CD4-positive, CD25-positive, alpha-beta regulatory T cell (primary cell): ENCODE data around the gene CHFR. TPM values are rescaled to one million over a fixed set of nuclear protein-coding genes. Genes with fewer than 3 reads are reported as not detected.

Source experiments
- ATAC-seq, 2 donors: fragments of 150-1000 bp; cut with Tn5 transposase; one replicate each; pipeline ENCODE4 v1.10.0; 2021; ENCODE audit warnings: low read depth in 2 of 2, moderate number of reproducible peaks in 2 of 2, moderate library complexity in 1 of 2
- DNase-seq, 3 donors: peaks; one replicate each; pipeline versions ENCODE4 v3.0.0 to v3.0.0-alpha.2; 2012 to 2022; ENCODE audit warnings: mixed read lengths in 1 of 3
- H3K27ac ChIP-seq: one replicate; pipeline ENCODE4 v1.7.0; 2013; ENCODE audit warnings: mild to moderate bottlenecking, low read length; ENCODE audit not compliant: insufficient read depth, poor library complexity, severe bottlenecking
- H3K27me3 ChIP-seq: one replicate; pipeline ENCODE4 v1.7.0; 2013; ENCODE audit warnings: low read length; ENCODE audit not compliant: control insufficient read depth, insufficient read depth
- H3K36me3 ChIP-seq: one replicate; pipeline ENCODE4 v1.7.0; 2013; ENCODE audit warnings: mild to moderate bottlenecking, low read length, moderate library complexity; ENCODE audit not compliant: control insufficient read depth, insufficient read depth
- H3K4me1 ChIP-seq: 2 replicates; pipeline ENCODE4 v1.7.0; 2013; ENCODE audit warnings: mild to moderate bottlenecking, low read length; ENCODE audit not compliant: insufficient read depth, control insufficient read depth, poor library complexity, severe bottlenecking
- H3K4me3 ChIP-seq: one replicate; pipeline ENCODE4 v1.7.0; 2013; ENCODE audit warnings: low read depth, mild to moderate bottlenecking, low read length, moderate library complexity
- H3K9me3 ChIP-seq, 2 experiments: 1 replicate in 1 of 2; 2 replicates in 1 of 2; pipeline ENCODE4 v1.7.0; 2013; ENCODE audit warnings: low read length in 2 of 2, mild to moderate bottlenecking in 1 of 2, moderate library complexity in 1 of 2; ENCODE audit not compliant: control insufficient read depth in 2 of 2
- H3K27ac Mint-ChIP-seq, 3 donors: one replicate each; pipeline ENCODE4 v1.8.0; 2020 to 2022; ENCODE audit warnings: mild to moderate bottlenecking in 3 of 3, mixed read lengths in 3 of 3, moderate library complexity in 2 of 3
- H3K27me3 Mint-ChIP-seq: one replicate; pipeline ENCODE4 v1.8.0; 2022; ENCODE audit warnings: mild to moderate bottlenecking, mixed read lengths
- H3K36me3 Mint-ChIP-seq: one replicate; pipeline ENCODE4 v1.8.0; 2020; ENCODE audit warnings: mixed read lengths
- H3K4me1 Mint-ChIP-seq, 4 donors: one replicate each; pipeline ENCODE4 v1.8.0; 2020 to 2022; ENCODE audit warnings: mixed read lengths in 4 of 4, mild to moderate bottlenecking in 1 of 4
- H3K4me3 Mint-ChIP-seq, 4 donors: one replicate each; pipeline ENCODE4 v1.8.0; 2020 to 2022; ENCODE audit warnings: mild to moderate bottlenecking in 4 of 4, mixed read lengths in 4 of 4, moderate library complexity in 3 of 4
- H3K9me3 Mint-ChIP-seq, 7 donors: one replicate each; pipeline ENCODE4 v1.8.0; 2020 to 2022; ENCODE audit warnings: mixed read lengths in 7 of 7, mild to moderate bottlenecking in 3 of 7, moderate library complexity in 2 of 7
- polyA plus RNA-seq, 4 donors: library from polyadenylated mRNA; unstranded; fragments of 300-500 nt; fragmentation: Illumina TruSeq; gene quantifications; one replicate each; pipeline ENCODE4 v1.2.3, GENCODE V29; 2021
- total RNA-seq: library from RNA; stranded (reverse); gene quantifications from one replicate; pipeline ENCODE4 v1.2.3, GENCODE V29; 2022

CHFR gene
- total and polyA plus RNA-seq, 5 donors from 2014 or later = 24.3 to 118 (median 42.2) TPM

DNA sequence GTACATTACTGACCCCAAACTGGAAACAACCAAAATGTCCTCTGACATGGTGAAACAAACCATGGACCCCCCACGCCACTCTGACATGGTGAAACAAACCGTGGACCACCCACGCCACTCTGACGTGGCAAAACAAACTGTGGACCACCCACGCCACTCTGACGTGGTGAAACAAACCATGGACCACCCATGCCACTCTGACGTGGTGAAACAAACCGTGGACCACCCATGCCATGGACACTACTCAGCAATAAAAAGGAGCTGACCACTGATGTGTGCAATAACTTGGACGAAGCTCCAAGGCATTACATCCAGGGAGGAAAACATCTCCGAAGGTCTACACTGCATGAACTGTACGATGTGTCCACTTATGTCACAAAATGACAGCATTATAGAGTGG lies 55.6 kb downstream of the CHFR start:
- H3K9me3 ChIP-seq = no peaks in the 10 kb centered on the region
- Mint-ChIP-seq H3K36me3 (peaks cover 12% of the 10 kb centered on the region), H3K27ac (no peak overlapping the region), H3K27me3 (peaks cover 15% of the 10 kb centered on the region), H3K4me1 (peaks cover 9 to 54% (median 34%) of the 10 kb centered on the region in 4 donors), H3K4me3 (peak overlapping the region in 1 of 4 donors; percentile 58), H3K9me3 (peaks cover 0 to 1% (median 0%) of the 10 kb centered on the region in 7 donors)
- peaks cover 32% of the 10 kb centered on the region for H3K4me1 ChIP-seq
- DNase-seq (no peak), ATAC-seq (no peak)
- no peaks in the 10 kb centered on the region for H3K27me3 ChIP-seq
- peaks cover 1% of the 10 kb centered on the region for H3K36me3 ChIP-seq
- H3K27ac ChIP-seq = no peak overlapping the region
- no peak overlapping the region for H3K4me3 ChIP-seq

DNA sequence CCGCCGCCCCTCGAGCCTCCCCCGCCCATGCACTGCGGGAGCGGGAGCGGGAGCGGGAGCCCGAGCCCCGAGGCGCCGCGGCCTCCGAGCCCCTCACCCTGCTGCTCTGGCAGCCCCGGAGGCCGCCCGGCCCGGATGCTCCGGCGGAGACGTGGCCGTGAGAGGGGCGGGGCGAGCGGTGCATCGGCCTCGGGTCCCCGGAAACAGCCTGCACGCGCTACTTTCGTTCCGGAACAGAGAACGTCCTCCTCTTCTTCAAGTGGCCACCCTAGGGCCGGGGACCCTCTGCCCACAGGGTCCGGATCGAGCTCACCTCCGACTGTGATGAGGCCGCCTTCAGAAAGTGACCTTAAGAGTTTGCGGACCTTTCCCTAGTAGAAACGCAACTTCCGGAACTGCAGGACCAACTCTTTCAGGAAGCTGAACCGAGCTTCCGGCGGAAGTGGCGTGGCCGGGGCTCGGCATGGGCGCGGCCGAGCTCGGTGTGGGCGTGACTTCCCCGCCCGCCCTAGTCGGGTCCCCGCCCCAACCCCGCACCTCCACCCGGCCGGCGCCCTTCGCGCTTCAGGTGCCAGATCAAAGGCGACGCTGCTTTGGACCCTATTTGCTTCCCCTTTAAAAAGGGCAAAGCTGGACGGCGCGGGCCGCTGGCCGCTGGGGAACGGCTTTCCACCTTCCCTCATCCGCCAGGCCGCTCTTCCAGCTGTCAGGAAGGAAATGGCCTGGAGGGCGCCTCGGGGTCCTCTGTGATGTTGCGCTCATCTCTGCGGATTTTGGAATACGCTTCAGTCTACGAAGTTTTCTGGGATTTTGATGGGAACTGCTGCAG lies 58.5 kb downstream of the CHFR start, which contains the start of gene GOLGA3:
Gene GOLGA3 (minus strand): TSS at position 164 of the 829 bp plus-strand sequence. CDS start 6,741 bp downstream, outside the sequence.
- H3K27me3 Mint-ChIP-seq = peaks cover 15% of the 10 kb centered on the region
- H3K27me3 ChIP-seq = no peaks in the 10 kb centered on the region
- H3K4me3 ChIP-seq = peak within 1 kb of the TSS; percentile 89
- H3K9me3 Mint-ChIP-seq = no peaks in the 10 kb centered on the region
- peak within 1 kb of the TSS; percentile 94 to 99 (median 97) for H3K4me3 Mint-ChIP-seq
- peaks cover 20% of the 10 kb centered on the region for H3K36me3 Mint-ChIP-seq
- H3K36me3 ChIP-seq = peaks cover 18% of the 10 kb centered on the region
- DNase-seq (peak; percentile 93 to 96 (median 96)), ATAC-seq (peak; percentile 94 to 96)
- H3K27ac Mint-ChIP-seq = peak within 1 kb of the TSS; percentile 99 to 100 (median 100)
- no peaks in the 10 kb centered on the region for H3K9me3 ChIP-seq
- peaks cover 6 to 56% (median 34%) of the 10 kb centered on the region in 4 donors for H3K4me1 Mint-ChIP-seq
- H3K27ac ChIP-seq = peak within 1 kb of the TSS; percentile 98
- peaks cover 22% of the 10 kb centered on the region for H3K4me1 ChIP-seq

DNA sequence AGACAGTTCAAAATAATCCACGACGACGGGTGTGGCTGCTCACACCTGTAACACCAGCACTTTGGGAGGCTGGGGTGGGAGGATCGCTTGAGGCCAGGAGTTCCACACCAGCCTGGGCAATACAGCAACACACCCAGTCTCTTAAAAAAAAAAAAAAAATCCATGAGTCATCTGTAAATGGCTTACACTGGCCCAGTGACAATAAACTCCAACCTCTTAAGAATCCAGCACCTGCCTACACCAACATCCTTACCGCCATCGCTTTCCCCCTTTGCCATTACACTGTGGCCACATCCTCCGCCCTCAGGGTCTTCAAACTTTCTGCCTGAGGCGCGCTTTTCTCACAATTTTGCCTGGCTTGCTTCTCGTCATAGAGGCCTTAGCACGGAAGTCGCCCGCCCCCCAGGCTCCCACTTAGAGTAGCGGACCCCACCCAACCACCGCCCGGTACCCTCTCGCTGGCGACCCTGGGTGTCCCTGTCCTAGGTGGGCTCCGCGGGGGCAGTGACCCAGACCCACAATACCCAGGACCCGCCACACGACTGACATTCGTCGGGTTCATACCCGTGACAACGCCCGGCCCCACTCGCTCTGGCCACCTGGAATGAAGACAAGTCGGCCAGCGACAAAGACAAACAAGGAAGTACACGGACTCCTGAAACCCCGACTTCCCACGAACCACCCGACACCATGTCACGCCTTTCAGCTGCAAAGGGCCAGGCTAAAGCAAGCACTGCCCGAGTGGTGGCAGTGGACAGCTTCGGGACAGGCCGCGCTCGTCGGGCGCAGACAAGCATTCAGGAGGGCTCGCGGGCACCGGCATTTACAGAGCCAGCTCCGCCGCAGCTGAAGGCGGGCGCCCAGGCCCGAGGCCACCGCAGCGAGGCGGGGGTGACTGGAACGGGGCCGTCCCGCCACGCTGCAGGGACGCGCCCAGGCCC lies 59.4 kb downstream of the CHFR start:
- Mint-ChIP-seq H3K36me3 (peaks cover 16% of the 10 kb centered on the region), H3K4me3 (peak overlapping the region; percentile 85 to 99 (median 92))

DNA sequence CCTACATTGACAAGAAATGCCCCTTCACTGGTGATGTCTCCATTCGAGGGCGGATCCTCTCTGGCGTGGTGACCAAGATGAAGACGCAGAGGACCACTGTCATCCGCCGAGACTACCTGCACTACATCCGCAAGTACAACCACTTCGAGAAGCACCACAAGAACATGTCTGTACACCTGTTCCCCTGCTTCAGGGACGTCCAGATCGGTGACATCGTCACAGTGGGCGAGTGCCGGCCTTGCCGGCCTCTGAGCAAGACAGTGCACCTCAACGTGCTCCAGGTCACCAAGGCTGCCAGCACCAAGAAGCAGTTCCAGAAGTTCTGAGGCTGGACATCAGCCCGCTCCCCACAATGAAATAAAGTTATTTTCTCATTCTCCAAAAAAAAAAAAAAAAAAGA lies 61.5 kb downstream of the CHFR start:
- Mint-ChIP-seq H3K4me1 (peaks cover 5 to 47% (median 29%) of the 10 kb centered on the region in 4 donors), H3K4me3 (peak overlapping the region; percentile 9 to 99 (median 44)), H3K36me3 (peaks cover 16% of the 10 kb centered on the region), H3K27ac (no peak overlapping the region), H3K27me3 (peaks cover 15% of the 10 kb centered on the region), H3K9me3 (no peaks in the 10 kb centered on the region)
- H3K27me3 ChIP-seq = no peaks in the 10 kb centered on the region
- peaks cover 26% of the 10 kb centered on the region for H3K36me3 ChIP-seq
- ATAC-seq = no peak
- no peaks in the 10 kb centered on the region for H3K9me3 ChIP-seq
- H3K4me3 ChIP-seq = no peak overlapping the region
- no peak for DNase-seq
- peaks cover 20% of the 10 kb centered on the region for H3K4me1 ChIP-seq
- H3K27ac ChIP-seq = no peak overlapping the region

More for the DNA sequence above, 59.4 kb downstream of the CHFR start:
- H3K9me3 ChIP-seq = no peaks in the 10 kb centered on the region
- H3K27ac ChIP-seq = peak overlapping the region; percentile 98
- peaks cover 5 to 48% (median 29%) of the 10 kb centered on the region in 4 donors for H3K4me1 Mint-ChIP-seq
- no peaks in the 10 kb centered on the region for H3K9me3 Mint-ChIP-seq
- peaks cover 20% of the 10 kb centered on the region for H3K4me1 ChIP-seq
- H3K4me3 ChIP-seq = peak overlapping the region; percentile 73
- ATAC-seq = peak in 1 of 2 donors; percentile 16
- no peaks in the 10 kb centered on the region for H3K27me3 ChIP-seq
- H3K27ac Mint-ChIP-seq = peak overlapping the region; percentile 84 to 99 (median 92)
- DNase-seq = peak in 2 of 3 donors; percentile 3 to 38
- peaks cover 15% of the 10 kb centered on the region for H3K27me3 Mint-ChIP-seq
- H3K36me3 ChIP-seq = peaks cover 18% of the 10 kb centered on the region

DNA sequence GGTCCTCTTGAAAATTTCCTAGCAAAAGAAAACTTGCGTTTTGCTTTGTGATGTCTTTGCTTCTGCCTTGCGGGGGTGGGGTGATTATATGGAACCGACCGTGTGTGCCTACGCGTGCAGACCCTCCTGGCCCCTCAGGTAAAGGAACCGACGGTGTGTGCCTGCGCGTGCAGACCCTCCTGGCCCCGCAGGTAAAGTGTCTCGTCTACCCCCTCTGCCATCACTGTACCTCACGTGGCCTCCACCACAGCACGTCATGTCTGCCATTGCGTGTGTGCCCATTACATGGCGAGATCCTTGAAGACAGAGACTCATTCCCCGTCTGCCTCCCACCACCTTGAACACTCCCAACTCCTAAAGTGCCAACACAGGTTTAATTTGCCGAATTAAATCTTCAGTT lies 62.3 kb downstream of the CHFR start:
- peaks cover 16% of the 10 kb centered on the region for H3K36me3 Mint-ChIP-seq
- H3K27ac Mint-ChIP-seq = no peak overlapping the region

DNA sequence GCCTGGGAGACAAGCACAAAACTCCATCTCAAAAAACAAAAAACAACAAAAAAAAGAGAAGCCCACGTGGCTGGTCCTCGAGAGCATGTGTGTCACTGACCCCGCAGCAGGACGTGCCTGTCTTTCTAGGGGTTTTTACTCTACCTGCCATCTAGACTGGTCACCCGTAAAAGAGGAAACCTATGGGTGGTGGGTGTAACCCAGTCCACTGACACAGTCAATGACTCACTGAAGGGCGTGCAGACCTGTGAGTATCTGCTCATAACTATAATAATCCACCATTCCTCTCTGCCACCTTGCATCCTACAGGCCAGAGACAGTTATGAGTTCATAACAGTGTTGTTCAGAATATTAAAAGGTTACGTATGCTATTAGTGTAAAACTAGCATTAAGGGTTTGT lies 63.4 kb downstream of the CHFR start:
- Mint-ChIP-seq H3K36me3 (peaks cover 16% of the 10 kb centered on the region), H3K4me3 (peak overlapping the region in 2 of 4 donors; percentile 62 to 67), H3K27me3 (peaks cover 9% of the 10 kb centered on the region), H3K4me1 (peaks cover 5 to 40% (median 26%) of the 10 kb centered on the region in 4 donors), H3K9me3 (no peaks in the 10 kb centered on the region), H3K27ac (no peak overlapping the region)
- no peaks in the 10 kb centered on the region for H3K9me3 ChIP-seq
- no peak for DNase-seq
- H3K4me3 ChIP-seq = no peak overlapping the region
- H3K36me3 ChIP-seq = peaks cover 41% of the 10 kb centered on the region
- H3K4me1 ChIP-seq = peaks cover 16% of the 10 kb centered on the region
- no peaks in the 10 kb centered on the region for H3K27me3 ChIP-seq
- no peak for ATAC-seq
- H3K27ac ChIP-seq = no peak overlapping the region

More for the DNA sequence above, 62.3 kb downstream of the CHFR start:
- Histone ChIP-seq H3K27ac (no peak overlapping the region), H3K9me3 (no peaks in the 10 kb centered on the region), H3K27me3 (no peaks in the 10 kb centered on the region), H3K4me1 (peaks cover 20% of the 10 kb centered on the region), H3K36me3 (peaks cover 32% of the 10 kb centered on the region), H3K4me3 (no peak overlapping the region)
- ATAC-seq = no peak
- Mint-ChIP-seq H3K4me1 (peaks cover 5 to 47% (median 29%) of the 10 kb centered on the region in 4 donors), H3K9me3 (no peaks in the 10 kb centered on the region), H3K4me3 (peak overlapping the region in 2 of 4 donors; percentile 13 to 67), H3K27me3 (peaks cover 15% of the 10 kb centered on the region)
- no peak for DNase-seq

DNA sequence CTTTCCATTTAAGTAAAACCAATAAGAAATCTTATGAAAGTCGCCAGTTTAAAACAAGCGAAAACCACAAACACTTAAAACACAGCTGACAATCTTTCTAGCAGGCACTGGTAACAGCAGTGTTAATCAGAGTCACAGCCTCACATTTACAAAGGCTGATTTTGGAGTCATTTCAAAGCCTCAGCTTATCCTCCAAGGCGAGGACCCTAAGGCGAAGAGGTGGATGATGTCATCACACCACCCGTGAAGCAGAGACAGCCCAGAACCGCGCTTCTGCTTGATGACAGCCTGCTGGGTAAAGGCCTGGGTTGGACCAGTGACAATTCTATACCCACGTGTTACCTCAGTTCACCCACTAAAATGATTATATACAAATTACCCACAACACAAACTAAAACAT lies 68.8 kb downstream of the CHFR start:
- ATAC-seq = no peak
- Histone ChIP-seq H3K27me3 (no peaks in the 10 kb centered on the region), H3K36me3 (peaks cover 62% of the 10 kb centered on the region), H3K9me3 (no peaks in the 10 kb centered on the region), H3K27ac (no peak overlapping the region), H3K4me1 (no peaks in the 10 kb centered on the region), H3K4me3 (no peak overlapping the region)
- Mint-ChIP-seq H3K9me3 (no peaks in the 10 kb centered on the region), H3K36me3 (peaks cover 13% of the 10 kb centered on the region), H3K27me3 (no peaks in the 10 kb centered on the region), H3K4me1 (no peaks in the 10 kb centered on the region), H3K27ac (no peak overlapping the region), H3K4me3 (no peak overlapping the region)
- no peak for DNase-seq
